GM21737 (cell line): ENCODE data around the gene CPLX1.

ENCODE experiments used
- ATAC-seq: cut with Tn5 transposase; IDR thresholded peaks from one replicate; pipeline ENCODE4 v1.9.1; 2021; ENCODE audit warnings: mild to moderate bottlenecking, moderate library complexity; ENCODE audit not compliant: unreplicated experiment

The CPLX1 gene

GRCh38 chr4:825971-826330 is at the start of gene CPLX1:
Gene CPLX1 (minus strand): TSS chr4:826129. CDS start chr4:824522, 1,607 bp downstream.
- ATAC-seq: no peak

- no peak for ATAC-seq
Measured at GRCh38 chr4:874971-875817, 49.3 kb upstream of the CPLX1 start.

- no peak for ATAC-seq
Measured at GRCh38 chr4:874056-874455, 48.1 kb upstream of the CPLX1 start.

- ATAC-seq: no peak
Measured at GRCh38 chr4:872241-872981, 46.5 kb upstream of the CPLX1 start.

GRCh38 chr4:871484-871883 is 45.6 kb upstream of the CPLX1 start:
- no peak for ATAC-seq

- no peak for ATAC-seq
Measured at GRCh38 chr4:870951-871350, 45.0 kb upstream of the CPLX1 start.

- ATAC-seq: no peak
Measured at GRCh38 chr4:869776-870175, 43.8 kb upstream of the CPLX1 start.

- no peak for ATAC-seq
Measured at GRCh38 chr4:868421-868820, 42.5 kb upstream of the CPLX1 start.

GRCh38 chr4:867526-868250 is 41.8 kb upstream of the CPLX1 start:
- no peak for ATAC-seq

GRCh38 chr4:866761-867390 is 40.9 kb upstream of the CPLX1 start:
- no peak for ATAC-seq

GRCh38 chr4:866068-866760 is 40.3 kb upstream of the CPLX1 start:
- ATAC-seq: no peak

- no peak for ATAC-seq
Measured at GRCh38 chr4:865572-865971, 39.6 kb upstream of the CPLX1 start.

- ATAC-seq: no peak
Measured at GRCh38 chr4:865121-865465, 39.2 kb upstream of the CPLX1 start.

- no peak for ATAC-seq
Measured at GRCh38 chr4:864456-865120, 38.7 kb upstream of the CPLX1 start.

- ATAC-seq: no peak
Measured at GRCh38 chr4:860561-860960, 34.6 kb upstream of the CPLX1 start.

GRCh38 chr4:859496-859895 is 33.6 kb upstream of the CPLX1 start:
- ATAC-seq: no peak

- no peak for ATAC-seq
Measured at GRCh38 chr4:858831-859451, 33.0 kb upstream of the CPLX1 start.

- ATAC-seq: no peak
Measured at GRCh38 chr4:858041-858481, 32.1 kb upstream of the CPLX1 start.

GRCh38 chr4:857461-857860 is 31.5 kb upstream of the CPLX1 start:
- no peak for ATAC-seq
